HG02870 (cell line): Measurements from ENCODE around the gene SLC30A3.
"Not testable (repeated sequence)": the region's sequence is repeated elsewhere in the genome, so short reads cannot be mapped to it uniquely, and the experiment has no call there.

Experiments used
- ATAC-seq: cut with Tn5 transposase; IDR thresholded peaks from one replicate; pipeline ENCODE4 v1.9.1; 2021; ENCODE audit warnings: mild to moderate bottlenecking, moderate library complexity; ENCODE audit not compliant: unreplicated experiment

SLC30A3 gene, protein sequence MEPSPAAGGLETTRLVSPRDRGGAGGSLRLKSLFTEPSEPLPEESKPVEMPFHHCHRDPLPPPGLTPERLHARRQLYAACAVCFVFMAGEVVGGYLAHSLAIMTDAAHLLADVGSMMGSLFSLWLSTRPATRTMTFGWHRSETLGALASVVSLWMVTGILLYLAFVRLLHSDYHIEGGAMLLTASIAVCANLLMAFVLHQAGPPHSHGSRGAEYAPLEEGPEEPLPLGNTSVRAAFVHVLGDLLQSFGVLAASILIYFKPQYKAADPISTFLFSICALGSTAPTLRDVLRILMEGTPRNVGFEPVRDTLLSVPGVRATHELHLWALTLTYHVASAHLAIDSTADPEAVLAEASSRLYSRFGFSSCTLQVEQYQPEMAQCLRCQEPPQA

GRCh38 chr2:27262379-27263286 is at the start of gene SLC30A3:
SLC30A3 (minus strand) TSS chr2:27263047; CDS start chr2:27262906, 141 bp downstream.
- no peak for ATAC-seq

- no peak for ATAC-seq
Measured at GRCh38 chr2:27312152-27312551, 49.3 kb upstream of the SLC30A3 start.

- no peak for ATAC-seq
Measured at GRCh38 chr2:27309651-27310050, 46.8 kb upstream of the SLC30A3 start.

DNA sequence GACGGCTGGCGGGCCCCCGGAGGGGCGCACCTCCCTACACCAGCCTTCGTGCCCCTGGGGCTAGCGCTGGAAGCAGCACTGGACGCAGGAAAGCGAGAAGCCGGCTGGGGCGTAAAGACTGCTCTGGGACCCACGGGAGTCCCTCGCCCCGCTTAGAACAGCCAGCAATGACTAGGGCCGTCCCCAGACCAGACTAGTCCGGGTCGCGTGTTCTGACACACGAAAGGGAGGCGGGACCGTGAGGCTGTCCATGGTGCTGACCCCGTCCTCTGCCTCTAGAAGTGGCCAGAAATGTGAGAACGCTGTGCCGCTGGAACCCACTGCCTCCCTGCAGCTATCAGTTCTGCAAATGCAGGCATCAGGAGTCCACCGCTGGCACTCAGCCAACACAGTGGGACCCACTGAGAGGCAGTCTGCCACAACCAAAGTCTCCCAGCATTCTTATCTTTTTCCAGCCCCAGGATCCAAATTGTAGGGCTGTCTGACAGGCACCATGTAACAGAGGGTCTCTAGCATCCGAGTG is 45.6 kb upstream of the SLC30A3 start, which contains the start of gene UCN:
TSS of gene UCN (minus strand) at position 87 of the 523 bp plus-strand sequence. CDS start 550 bp downstream, outside the sequence.
- no peak for ATAC-seq

DNA sequence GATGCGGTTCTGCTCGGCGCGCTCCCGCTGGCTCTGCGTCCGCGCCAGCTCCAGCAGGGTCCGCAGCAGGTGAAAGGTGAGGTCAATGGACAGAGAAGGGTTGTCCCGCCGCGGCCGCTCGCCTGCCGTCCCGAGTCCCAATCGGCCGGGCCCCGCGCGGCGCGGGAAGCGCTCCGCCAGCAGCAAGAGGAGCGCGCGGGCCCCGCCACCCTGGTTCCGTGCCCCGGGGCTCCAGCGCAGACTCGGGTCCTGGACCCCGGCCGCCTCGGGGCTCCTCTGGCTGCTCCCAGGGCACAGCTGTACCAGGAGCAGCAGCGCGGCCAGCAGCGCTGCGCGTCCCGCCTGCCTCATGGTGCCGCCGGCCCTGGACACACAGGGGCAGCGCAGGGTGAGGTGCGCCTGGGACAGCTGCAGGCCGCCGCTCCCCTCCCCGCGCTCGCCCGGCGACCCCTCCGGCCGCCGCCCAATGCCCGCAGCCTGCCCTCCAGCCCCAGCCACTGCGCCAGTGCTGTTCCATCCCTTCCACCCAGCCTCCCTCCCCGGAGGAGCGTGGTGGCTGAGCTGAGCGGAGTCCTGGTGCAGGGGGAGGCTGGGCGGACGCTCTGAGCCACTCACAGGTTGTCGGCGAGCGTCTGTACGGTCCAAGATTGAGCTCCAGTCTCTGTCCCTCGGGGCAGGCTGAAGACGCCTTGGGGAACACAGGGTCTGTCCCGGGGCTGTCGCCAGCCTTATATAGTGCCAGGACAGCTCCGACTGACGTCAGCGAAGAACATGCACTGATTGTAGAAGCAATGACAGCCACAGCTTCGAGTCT is 44.9 kb upstream of the SLC30A3 start:
- no peak for ATAC-seq

- no peak for ATAC-seq
Measured at GRCh38 chr2:27307287-27307544, 44.4 kb upstream of the SLC30A3 start.

DNA sequence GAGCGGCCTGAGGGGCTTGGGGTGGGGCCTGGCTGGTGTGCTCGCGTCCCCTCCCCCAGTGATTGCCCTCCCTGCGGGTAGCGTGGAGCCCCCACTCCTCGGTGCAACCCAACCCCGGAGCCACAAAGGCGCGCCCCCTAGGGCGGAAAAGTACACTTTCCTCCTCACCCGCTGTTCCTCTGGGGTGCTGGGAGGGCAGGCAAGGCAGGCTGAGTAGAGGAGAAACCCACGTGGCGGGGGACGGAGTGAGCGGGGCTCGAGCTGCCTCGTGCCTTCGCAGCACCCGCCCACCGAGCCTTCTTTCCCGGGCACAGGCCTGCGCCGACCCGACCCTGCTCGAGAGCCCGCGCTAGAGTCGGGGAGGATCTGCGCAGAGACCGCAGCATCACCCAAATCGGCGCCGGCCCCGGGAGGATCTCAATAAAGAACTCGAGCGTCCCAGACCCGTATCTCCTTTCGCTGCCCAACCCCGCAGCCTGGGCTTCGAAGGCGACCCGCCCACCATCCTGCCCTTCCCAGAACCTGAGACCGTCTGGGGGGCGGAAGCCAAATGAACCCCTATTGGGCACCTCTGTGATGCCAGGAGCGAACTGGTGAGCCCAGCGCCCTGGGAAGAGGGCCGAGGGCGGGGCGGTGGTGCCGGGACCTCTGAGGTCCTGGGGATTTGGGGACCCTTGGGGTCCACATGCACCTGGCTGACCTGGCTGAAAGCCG is 43.9 kb upstream of the SLC30A3 start:
- ATAC-seq = no peak

GRCh38 chr2:27306136-27306535 is 43.3 kb upstream of the SLC30A3 start:
- no peak for ATAC-seq

DNA sequence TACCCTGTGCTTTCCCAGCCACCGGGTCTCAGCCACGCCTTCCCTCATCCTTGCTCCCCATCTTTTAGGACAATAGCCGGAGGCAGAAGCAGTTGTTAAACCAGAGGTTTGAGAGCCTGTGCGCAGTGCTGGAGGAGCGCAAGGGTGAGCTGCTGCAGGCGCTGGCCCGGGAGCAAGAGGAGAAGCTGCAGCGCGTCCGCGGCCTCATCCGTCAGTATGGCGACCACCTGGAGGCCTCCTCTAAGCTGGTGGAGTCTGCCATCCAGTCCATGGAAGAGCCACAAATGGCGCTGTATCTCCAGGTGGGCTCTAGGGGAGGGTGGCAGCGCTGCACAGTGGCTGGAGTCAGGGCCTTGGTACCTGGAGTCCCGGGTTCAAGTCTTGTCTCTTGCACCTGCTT is 42.7 kb upstream of the SLC30A3 start:
- ATAC-seq = no peak

DNA sequence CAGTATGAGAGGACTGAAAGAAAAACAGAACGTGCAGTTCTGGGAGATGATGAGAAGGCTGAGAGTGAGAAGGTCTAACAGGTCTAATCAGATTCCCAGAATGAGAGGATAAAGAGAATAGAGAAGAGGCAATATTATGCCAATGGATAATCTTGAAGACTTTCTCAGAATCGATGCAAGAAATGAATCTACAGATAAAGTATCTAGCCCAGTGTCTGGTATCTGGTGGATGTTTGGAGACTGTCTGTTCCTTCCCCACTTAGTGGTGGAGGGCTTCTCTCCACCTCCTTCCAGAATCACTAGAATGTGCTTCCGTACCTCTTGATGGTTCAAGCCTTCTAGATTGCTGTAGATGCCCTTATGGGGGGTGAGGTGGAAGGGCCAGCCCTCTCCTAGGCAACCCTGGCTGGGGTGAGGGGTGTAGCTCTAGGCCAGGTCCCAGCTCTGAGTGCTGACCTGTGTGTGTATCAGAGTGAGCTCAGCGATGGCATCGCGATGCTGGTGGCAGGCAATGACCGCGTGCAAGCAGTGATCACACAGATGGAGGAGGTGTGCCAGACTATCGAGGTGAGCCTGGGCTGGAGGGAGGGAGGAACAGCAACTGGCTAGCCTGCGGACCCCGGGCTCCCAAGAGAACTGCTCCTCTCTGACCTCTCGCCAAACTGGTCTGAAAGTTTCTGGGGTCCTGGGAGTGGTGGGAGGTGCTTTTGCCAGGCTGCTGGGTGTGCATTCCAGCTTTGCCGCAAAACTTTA is 41.8 kb upstream of the SLC30A3 start:
- ATAC-seq = no peak

DNA sequence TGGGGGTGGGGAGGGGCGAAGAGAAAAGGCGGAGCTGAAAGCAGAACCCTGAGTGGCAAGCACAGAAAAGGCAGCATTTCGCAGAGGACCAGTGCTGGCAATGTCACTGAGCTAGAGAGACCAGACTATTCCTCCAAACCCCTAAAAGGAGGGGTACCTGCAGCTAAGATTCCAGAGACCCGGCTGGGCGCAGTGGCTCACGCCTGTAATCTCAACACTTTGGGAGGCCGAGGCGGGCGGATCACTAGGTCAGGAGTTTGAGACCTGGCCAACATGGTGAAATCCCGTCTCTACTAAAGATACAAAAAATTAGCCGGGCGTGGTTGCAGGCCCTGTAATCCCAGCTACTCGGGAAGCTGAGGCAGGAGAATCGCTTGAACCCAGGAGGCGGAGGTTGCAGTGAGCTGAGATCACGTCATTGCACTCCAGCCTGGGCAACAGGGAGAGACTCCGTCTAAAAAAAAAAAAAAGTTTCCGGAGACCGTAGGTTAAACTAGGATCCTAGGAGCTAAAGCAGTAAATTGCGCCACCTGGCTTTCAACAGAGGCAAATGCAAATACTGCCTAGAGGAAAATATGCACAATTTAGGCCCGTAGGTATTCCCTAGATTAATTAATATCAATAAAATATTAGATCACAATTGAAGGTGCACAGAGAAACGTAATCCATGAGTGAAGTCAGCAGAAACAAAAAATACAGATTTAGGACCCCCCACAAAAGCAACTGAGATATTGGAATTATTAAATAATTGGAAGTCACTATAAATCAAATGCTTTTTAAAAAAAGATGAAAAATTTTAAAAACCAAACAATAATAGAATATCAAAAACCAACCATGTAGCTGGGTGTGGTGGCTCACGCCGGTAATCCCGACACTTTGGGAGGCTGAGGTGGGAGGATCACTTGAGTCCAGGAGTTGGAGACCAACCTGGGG is 40.5 kb upstream of the SLC30A3 start:
- ATAC-seq = no peak

- not testable (repeated sequence) for ATAC-seq
Measured at GRCh38 chr2:27300606-27301005, 37.8 kb upstream of the SLC30A3 start.

- ATAC-seq = no peak
Measured at GRCh38 chr2:27298391-27299080, 35.7 kb upstream of the SLC30A3 start.

DNA sequence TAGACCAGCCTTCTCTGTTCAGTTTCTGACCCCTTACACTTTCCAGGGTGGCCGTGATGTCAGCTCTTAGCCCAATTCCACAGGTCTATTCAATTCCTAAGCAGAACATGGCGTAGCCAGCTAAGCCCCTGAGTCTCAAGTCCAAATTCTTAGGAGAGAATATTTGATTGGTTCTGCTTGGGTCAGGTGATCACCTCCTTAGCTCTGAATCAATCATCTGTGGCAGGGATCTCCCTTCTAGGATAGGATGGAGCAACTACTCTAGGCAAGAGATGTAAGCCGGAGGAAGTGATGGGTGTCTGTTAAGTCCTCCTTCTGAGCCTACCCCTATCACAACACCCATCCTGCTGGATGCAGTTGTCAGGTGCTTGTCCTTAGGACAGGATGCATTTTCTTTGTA is 34.3 kb upstream of the SLC30A3 start:
- ATAC-seq = no peak

- no peak for ATAC-seq
Measured at GRCh38 chr2:27296481-27296880, 33.6 kb upstream of the SLC30A3 start.

GRCh38 chr2:27294928-27295327 is 32.1 kb upstream of the SLC30A3 start:
- no peak for ATAC-seq

DNA sequence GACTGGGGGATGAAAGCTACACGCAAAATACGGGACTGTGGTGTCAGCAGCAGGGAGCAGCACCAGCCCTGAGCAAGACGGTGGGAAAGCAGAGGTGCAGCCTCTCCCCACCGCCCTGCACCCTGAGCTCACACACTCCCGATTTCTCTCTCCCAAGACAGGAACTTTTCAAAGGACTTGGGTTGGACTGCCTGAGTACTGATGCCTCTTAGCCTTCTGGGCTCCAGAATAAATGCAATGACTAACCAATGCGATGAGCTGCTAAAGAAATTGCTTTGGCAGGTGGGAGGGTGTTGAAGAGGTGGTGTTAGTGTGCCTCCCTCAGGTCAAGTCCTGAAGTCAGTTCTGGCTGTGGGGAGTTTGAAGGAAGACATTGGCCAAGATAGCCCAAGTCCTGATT is 29.0 kb upstream of the SLC30A3 start:
- ATAC-seq = no peak

- no peak for ATAC-seq
Measured at GRCh38 chr2:27290549-27290948, 27.7 kb upstream of the SLC30A3 start.
